Measurements from ENCODE around the gene PPP1R16B.

Gene PPP1R16B

DNA sequence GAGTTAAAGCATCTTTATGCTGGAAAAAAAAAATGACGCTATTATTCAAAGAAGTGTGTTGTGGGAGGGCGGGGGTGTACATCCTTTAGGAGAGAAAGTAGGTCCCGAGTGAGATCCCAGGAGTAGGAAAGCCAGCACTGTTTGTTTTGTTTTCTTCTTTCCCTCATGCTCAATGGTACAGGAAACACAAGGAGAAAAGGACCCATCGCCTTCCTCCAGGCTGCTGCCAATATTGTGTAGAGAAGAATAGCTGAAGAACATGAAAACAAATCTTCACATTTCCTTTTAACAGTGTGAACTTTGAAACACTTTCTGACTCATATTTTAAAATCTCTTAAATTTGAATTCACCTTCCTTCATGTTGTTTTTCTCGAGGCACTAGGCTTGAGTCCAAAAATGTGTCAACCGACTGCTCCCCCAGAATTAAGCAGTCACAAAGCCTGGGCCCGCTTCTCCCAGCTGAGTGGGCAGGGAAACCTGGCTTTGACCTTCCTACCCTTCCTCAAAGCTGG lies 22.3 kb downstream of the PPP1R16B start:
- no peak for DNase-seq (ENCODE audit: low read depth in 2 of 2)

DNA sequence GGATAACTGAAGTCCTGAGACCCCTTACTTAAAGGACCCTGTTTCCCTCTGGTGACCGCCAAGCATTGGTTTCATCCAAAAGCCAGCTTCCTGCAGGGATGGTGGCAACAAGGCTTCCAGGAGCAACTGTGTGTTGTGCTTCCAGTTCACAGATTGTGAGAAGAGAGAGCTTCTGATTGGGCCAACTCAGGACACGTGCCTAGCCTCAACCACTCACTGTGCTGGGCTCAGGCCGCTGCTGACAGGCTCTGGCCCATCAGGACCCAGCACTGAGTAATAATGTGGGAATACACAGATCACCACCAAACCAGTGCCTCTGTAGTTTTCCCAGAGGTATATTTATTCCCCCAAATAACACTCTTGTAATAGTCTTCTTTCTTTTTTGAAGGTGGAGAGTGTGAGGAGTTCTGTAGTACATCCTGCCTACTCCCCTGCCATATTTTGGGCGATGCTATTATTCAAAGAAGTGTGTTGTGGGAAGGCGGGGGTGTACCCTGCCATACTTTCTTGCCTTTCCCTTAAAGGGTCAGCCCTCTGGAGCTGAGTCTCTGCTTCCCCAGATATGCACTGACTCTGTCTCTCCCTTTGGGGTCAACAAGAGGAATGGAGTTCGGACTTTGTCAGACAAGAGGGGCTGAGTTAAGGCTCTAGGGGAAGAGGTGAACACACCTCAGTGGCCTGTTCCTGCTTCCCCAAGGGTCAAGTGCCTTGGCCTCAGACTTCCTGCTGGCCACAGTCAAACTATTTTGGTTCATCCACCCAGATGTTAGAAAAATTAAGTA lies 23.2 kb downstream of the PPP1R16B start:
- no peak for DNase-seq (ENCODE audit: low read depth in 2 of 2)

DNA sequence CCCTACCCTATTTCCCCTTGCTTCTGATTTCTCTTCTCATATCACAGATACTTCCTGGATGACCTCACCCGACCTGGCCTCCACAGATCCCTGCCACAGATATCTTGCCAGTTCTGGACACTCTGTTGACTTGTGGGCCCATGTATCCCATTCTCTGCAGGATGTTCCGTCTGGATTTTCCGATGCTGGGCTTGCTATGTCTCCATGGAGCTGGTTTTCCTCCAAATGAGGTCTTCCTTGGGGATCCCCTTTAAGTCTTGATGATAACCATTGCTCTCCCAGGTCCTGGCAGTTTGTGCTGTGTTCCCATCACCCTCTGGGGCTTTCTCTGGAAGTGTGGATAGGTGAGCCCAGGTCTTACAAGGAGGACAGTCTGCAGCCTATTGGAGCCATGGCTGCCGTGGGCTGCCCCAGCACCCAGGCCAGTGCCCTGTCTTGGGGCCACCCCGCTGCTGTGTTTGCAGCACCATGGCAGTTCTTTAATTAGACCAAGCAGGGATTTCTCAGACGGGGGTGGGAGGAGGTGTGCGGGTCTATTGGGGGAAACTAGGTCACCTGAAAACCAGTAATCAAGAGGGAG lies 23.9 kb downstream of the PPP1R16B start:
- DNase-seq (ENCODE audit: low read depth in 2 of 2): no peak

DNA sequence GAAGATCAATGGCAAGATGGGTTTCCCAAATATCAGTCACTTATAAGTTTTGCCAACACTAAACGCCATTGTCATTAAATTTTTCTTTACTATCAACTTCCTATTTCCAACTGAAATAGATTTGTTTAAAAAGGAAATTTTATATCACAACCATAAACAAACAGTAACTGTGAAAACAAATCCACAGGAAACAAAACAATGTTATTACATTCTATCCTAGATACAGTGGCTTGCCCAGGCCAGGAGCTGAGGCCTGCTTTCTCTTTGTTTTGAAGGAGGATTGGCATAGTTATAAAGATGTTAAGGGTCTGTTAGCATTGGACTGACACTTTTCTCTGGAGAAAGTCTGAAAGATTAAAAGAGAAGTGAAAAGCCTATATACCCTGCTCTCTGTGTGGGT lies 24.9 kb downstream of the PPP1R16B start:
- no peak for DNase-seq (ENCODE audit: low read depth in 2 of 2)

DNA sequence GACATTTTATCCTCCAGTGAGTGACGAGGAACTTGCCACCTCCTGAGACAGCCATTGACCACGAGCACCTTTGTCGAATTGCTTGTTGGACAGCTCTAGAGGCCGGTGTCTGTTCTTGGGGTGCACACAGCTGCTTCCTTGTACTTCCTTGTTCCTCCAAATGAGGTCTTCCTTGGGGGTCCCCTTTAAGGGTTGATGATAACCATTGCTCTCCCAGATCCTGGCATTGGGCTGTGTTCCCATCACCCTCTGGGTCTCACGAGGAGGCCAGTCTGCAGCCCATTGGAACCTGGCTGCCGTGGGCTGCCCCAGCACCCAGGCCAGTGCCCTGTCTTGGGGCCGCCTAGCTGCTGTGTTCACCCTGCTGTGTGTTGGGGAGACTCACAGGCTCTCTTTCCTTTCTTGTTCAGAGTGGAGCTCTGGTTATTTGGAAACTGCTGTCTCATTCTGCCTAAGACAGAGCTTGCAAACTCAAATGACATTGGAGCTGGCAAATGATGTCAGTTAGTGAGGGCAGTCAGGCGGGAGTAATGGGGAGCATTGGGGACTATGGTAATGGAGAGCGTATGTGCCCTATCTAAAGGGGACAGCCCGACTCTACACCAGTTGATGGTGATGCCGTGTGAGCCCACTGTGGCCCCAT lies 25.7 kb downstream of the PPP1R16B start:
- no peak for DNase-seq (ENCODE audit: low read depth in 2 of 2)

DNA sequence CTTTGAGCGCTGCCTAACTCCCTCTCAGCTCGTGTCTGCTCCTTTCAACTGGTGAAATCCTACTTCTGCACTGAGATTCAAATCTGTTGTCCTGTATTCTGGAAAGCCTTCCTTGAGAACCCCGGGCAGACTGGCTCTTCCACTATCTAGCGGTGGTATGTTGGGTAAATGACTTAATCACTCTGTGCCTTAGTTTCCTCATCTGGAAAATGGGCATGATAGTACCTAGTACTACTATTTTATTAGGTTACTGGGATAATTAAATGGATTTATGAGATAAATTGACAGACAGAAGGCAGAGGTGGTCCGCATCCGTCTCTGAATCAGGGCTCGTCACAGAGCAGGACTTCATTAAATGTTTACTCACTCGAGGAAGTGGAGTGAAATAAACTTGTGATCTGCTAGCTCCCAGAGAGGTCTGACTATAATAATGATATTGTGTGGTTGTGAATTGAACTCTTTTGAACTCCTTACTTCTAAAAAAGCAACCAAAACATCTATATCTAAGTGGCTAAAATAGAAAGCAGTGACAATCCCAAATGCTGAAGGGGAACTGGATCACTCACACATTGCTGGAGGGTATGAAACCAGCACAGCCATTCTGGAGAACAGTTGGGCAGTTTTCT lies 26.6 kb downstream of the PPP1R16B start:
- DNase-seq (ENCODE audit: low read depth in 2 of 2): no peak

DNA sequence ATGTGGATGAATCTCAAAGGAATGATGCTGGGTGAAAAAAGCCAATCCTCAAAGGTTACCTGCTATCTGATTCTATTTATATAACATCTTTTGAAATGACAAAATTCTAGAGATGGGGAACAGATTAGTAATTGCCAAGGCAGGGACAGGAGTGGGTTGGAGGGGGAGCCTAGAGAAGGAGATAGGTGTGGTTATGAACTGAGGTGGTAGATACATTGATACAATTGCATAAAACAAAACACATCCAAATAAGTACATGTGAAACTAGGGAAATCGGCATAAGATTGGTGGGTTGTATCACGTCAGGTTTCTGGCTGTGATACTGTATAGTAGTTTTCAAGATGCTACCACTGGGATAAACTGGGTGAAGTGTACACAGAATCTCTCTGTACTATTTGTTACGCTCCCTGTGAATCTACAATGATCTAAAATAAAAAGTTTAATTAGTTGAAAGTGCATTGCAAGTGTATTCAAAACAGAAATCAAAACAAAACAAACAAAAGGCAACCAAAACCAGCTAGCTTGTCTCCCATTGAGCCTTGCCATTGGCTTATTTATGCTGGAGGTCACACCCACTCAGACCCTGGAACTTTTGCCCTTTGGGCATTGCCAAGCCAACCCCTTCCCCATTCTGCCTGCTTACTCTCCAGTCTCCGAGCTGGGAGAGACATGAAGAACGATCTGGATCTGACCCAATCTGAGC lies 27.8 kb downstream of the PPP1R16B start:
- no peak for DNase-seq (ENCODE audit: low read depth in 2 of 2)

DNA sequence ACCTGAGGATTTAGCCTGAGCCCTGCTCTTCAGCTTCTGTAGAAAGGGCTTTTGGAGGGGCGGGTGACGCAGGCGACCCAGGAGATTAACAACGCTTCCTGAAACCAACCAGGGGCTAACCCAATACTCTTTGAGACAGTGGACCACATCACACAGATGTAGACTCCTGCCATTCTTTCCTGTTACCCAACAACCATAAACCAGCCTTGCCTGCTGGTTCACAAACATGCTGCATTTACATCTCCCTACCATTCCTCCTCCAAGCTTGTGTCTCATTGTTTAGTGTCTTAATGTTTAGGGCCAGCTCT lies 28.3 kb downstream of the PPP1R16B start:
- DNase-seq (ENCODE audit: low read depth in 2 of 2): no peak

DNA sequence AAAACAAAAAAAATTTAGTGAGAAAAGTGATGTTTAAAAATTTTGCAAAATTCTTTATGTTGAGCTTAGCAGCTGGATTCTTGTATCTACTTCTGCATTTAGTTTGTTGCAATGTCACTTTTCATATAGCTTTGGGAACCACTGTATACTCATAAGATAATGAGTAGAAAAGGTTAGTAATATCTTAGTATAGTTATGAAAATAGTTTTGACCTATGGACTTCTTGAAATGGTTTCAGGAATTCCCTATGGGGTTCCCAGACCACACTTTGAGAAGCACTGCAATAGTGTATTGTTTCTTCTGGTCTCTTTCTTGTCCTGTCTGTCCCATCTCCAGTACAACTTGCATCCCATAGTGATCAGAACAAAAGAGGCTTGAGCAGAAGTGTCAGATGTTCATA lies 29.4 kb downstream of the PPP1R16B start:
- DNase-seq (ENCODE audit: low read depth in 2 of 2): no peak

DNA sequence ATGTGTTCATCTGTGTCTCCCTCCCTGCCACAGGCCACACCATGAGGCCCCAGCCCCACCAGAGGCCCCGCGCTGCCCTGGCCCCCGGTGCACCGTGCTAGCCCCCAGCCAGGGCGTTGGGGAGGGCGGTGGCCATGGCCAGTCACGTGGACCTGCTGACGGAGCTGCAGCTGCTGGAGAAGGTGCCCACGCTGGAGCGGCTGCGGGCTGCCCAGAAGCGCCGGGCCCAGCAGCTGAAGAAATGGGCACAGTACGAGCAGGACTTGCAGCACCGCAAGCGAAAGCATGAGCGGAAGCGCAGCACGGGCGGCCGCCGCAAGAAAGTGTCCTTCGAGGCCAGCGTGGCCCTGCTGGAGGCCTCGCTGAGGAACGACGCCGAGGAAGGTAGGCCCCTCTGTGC lies 30.3 kb downstream of the PPP1R16B start:
- DNase-seq (ENCODE audit: low read depth in 2 of 2): no peak

DNA sequence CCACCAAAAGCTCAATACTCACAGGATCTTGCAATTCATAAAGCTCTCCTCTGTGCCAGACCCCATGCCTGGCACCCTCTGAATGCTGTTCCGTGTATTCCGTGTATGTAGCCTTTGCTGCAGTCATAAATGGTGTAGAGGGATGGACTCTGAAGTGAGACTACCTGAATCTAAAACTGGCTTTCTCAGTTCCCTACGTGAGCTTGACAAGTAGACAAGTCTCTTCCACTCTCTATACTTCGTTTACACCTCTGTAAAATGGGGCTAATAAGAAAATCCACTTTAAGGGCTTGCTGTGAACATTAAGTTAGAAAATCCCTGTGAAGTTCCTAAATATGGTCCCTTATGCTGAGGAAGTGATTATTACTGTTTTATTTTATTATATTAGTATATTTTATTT lies 31.5 kb downstream of the PPP1R16B start:
- no peak for DNase-seq (ENCODE audit: low read depth in 2 of 2)

DNA sequence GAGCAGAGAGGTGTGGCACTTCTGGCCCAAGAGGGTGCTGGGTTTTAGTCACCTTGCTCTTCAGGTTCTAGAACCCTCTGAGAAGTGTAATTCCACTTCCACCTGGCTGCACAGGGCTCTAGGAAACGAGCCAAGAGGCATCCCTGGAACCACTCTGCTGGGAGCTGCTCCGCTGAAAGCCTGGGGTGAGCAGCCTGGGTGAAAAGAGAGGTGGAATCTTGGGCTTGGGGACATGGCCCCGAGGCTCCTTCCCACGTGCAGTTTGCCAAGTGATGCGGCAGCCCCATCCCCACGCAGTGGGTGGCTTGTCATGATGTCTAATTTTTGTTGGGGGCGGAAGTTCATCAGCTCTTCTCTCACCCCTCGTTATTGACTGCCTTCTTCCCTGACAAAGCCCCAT lies 32.8 kb downstream of the PPP1R16B start:
- DNase-seq (ENCODE audit: low read depth in 2 of 2): no peak

DNA sequence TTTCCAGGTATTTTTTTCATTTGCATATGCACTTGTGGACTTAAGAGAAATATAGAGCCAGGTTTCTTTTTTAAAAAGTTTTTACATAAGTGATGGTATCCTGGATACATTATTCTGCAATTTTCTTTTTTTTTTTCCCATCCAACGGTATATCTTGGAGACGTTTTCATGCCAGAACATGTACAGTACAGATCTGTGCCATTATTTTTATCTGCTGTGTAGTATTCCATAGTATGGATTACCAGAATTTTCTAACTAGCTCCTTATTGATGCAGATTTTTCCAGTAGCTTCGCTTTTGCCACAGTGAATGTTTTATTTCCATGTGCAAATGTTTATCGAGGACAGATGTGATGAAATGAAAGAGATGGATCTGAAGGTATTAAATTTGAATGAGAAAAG lies 34.1 kb downstream of the PPP1R16B start:
- no peak for DNase-seq (ENCODE audit: low read depth in 2 of 2)

DNA sequence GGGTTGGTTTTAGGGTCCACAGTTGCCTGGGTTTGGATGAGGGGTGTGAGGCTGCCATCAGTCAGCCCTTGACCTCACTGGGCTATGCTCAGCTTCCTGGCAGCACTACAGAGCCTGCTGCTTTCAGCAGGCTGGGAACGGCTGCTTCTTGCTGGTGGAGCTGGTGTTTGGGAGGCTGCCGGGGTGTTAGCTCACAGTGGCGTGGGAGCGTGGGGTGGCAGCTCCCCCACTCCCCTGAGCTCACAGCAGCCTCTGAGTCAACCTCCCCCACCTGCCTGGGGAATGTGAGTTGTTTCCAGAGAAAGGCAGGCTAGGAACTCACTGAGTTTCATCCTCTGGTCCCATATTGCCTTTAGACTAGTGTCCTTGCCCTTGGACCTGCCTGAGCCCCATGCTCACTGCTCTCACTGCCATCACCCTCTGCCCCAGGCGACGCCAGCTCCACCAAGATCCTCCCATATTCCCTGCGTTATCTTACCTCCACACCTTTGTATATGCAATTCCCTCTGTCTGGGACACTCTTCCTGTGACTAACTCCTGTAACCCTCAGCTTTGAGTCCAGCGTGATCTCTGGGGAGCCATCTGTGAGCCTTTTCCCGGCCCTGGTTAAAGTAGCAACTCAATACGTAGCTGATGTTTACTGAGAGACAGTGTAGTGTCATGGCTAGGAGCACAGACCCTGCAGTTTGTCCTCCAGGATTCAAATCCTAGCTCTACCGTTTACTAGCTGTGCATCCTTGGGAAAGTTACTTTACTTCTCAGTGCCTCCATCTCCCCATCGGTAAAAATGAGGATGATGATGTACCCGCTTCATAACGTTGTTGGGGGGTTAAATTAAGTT lies 34.8 kb downstream of the PPP1R16B start:
- peak; percentile 48 to 53 for DNase-seq (ENCODE audit: low read depth in 2 of 2)

DNA sequence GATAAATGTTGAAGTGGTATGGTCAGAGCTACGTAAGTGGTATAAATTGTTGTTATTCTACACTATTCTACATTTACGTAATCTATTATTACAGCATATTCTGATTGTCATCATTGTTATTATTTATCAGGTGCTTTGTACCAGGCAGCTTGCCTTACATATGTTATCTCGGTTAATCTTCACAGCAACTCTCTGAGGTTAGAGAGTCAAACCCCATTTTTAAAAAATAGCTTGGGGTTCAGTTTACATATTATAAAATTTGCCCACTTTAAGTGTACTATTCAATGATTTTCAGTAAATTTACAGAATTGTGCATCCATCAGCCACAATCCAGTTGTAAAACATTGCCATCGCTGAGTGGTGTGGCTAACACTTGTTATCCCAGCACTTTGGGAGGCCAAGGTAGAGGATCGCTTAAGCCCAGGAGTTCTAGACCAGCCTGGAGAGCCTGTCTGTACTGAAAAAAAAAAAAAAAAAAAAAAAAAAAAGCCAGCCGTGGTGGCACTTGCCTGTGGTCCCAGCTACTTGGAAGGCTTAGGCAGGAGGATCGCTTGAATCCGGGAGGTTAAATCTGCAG lies 35.5 kb downstream of the PPP1R16B start:
- DNase-seq (ENCODE audit: low read depth in 2 of 2): no peak

DNA sequence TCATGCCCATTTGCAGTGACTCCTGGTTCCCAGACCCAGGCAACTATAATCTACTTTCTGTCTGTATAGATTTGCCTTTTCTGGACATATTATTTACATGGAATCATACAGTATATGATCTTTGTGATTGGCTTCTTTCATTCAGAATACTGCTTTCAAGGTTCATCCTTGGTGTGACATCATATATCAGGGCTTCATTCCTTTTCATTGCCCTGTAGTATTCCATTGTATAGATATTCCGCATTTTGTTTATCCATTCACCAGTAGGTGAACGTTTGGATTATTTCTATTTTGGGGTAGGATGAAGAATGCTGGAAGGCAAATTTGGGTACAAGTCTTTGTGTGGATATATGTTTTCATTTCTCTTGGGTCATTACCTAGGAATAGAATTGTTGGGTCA lies 36.1 kb downstream of the PPP1R16B start:
- no peak for DNase-seq (ENCODE audit: low read depth in 2 of 2)

DNA sequence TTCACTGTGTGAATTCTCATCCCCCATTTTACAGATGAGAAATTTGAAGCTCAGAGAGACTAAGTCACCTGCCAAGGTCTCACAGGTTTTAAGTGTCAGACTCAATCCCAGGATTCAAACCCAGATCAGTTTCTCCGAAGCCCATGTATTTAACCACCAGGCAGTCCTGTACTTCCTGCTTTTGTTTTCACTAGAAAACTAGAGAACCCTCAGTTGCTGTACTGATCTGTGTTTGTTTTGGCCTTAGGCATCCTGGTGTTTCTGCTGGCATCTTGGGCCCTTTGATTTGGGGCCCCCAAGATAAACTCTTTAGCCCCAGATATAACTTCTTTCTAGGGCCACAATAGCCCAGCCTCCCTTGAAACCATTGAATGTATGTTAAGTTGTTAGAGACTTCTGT lies 36.5 kb downstream of the PPP1R16B start:
- DNase-seq (ENCODE audit: low read depth in 2 of 2): no peak

DNA sequence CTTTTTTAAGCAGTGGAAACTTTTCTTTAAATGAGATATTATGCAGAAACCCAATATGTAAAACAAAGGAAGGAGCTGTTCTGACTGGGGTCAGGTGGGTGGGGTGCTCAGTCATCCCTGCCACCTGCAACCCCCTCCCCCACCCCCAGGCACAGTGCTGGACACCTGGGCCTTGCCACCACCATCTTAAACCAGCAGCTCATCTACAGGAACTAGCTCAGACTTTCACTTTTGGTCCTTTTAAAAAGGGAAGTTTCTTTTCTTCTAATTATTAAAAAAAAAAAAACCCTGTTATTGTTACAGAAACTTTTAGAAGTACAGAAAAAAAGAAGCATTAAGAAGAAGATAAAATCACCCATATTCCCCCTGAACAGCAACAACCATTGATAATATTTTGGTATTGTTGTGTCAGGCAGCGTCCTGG lies 37.1 kb downstream of the PPP1R16B start:
- DNase-seq (ENCODE audit: low read depth in 2 of 2): peak; percentile 66 to 68

DNA sequence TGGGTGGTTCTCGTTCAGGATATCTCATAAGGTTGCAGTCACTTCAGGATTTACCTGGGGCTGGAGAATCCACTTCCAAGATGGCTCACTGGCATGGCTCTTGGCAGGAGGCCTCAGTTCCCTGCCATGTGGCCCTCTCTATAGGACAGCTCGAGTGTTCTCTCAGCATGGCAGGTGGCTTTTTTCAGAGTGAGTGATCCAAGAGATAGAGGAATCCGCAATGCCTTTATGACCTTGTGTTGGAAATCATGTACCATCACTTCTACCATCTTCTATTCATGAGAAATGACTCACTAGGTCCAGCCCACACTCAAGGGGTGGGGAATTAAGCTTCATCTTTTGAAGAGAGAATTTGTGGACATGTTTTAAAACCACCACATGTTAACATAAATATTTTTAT lies 37.8 kb downstream of the PPP1R16B start:
- peak; percentile 29 to 54 for DNase-seq (ENCODE audit: low read depth in 2 of 2)

DNA sequence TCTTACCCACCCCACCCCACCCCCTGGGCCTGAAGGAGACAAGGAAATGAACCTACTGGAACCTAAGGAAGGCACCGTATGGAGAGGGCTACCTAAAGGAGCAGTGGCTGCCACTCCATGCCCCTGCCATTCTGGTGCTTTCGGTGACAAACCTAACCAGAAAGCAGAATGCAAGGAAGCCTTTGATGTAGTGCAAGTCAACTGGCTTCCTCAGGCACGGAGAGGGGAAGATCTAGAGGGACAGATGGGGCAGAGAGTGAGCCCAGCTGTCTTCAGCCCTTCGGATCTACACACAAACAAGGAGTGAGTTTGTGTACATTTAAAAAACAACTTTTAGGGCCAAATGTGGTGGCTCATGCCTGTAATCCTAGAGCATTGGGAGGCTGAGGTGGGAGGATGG lies 39.5 kb downstream of the PPP1R16B start:
- no peak for DNase-seq (ENCODE audit: low read depth in 2 of 2)

DNA sequence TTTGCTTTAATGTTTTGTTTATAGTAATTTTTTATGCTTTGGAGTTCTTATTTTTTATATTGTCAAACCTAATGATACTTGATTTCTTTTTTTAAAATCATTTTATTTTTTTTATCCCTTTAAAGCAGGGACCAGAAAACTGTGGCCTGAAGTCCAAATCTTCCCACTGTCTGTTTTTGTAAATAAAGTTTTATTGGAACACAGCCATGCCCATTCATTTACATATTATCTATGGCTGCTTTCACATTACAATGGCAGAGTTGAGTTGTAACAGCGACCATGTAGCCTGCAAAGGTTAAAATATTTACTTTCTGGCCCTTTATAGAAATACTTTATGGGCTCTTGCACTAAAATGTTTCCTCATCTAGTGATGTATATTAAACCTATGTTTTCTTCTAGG lies 42.3 kb downstream of the PPP1R16B start:
- no peak for DNase-seq (ENCODE audit: low read depth in 2 of 2)

Measured in stimulated activated CD8-positive, alpha-beta memory T cell treated with anti-CD3 and anti-CD28 coated beads, Interleukin-7, amount 100 ng/mL, for 4 hours (primary cell).